PC-9 (cell line): ENCODE data around the gene IL2RA. TPM values are rescaled to one million over a fixed set of nuclear protein-coding genes. Genes with fewer than 3 reads are reported as not detected.

ENCODE experiments used
- BruUV-seq: library from RNA; stranded (reverse); fragments of 400-500 nt; replicated peaks from 2 replicates; lab custom pipeline; 2021; lab: Mats Ljungman, UMichigan
- CTCF ChIA-PET: fragments of 300-600 bp; sonication (Branson Sonifier 250); formaldehyde crosslinking; loops from one replicate; lab custom pipeline; 2022; ENCODE audit warnings: antibody characterized with exemption; lab: Charles Lee
- POLR2A ChIA-PET: fragments of 300-600 bp; sonication (Branson Sonifier 250); formaldehyde crosslinking; loops from one replicate; lab custom pipeline; 2022; ENCODE audit warnings: antibody characterized with exemption; ENCODE audit not compliant: unreplicated experiment; lab: Charles Lee
- DNase-seq, 2 experiments: peaks; one replicate each; pipeline versions ENCODE4 v3.0.0 to v3.0.0-alpha.2; 2015 to 2022; ENCODE audit warnings: mixed read lengths in 1 of 2
- H2AFZ ChIP-seq: fragments of 200-600 bp; sonication (generic); 2 replicates; pipeline ENCODE4 v1.8.1; 2017; ENCODE audit warnings: antibody characterized with exemption
- H3F3A ChIP-seq: fragments of 200-600 bp; sonication (generic); 2 replicates; pipeline ENCODE4 v1.8.1; 2017; ENCODE audit warnings: antibody characterized with exemption, mild to moderate bottlenecking, low read depth; ENCODE audit not compliant: insufficient read depth
- H3K27ac ChIP-seq: fragments of 200-600 bp; sonication (generic); 2 replicates; pipeline ENCODE4 v1.6.1; 2016; ENCODE audit warnings: mixed run types
- H3K27me3 ChIP-seq: fragments of 200-600 bp; sonication (generic); 2 replicates; pipeline ENCODE4 v1.6.1; 2016; ENCODE audit warnings: low read depth, mixed run types; ENCODE audit not compliant: insufficient read depth
- H3K36me3 ChIP-seq: fragments of 200-600 bp; sonication (generic); 2 replicates; pipeline ENCODE4 v1.6.1; 2016; ENCODE audit warnings: low read depth, mixed run types
- H3K4me1 ChIP-seq: fragments of 200-600 bp; sonication (generic); replicated peaks from 2 replicates; pipeline ENCODE4 v1.6.1; 2016; ENCODE audit warnings: mixed run types; ENCODE audit not compliant: insufficient read depth
- H3K4me2 ChIP-seq: fragments of 200-600 bp; sonication (generic); 2 replicates; pipeline ENCODE4 v1.6.1; 2017; ENCODE audit warnings: mixed run types
- H3K4me3 ChIP-seq: fragments of 200-600 bp; sonication (generic); 2 replicates; pipeline ENCODE4 v1.6.1; 2016; ENCODE audit warnings: mixed run types
- H3K79me2 ChIP-seq: fragments of 200-600 bp; sonication (generic); 2 replicates; pipeline ENCODE4 v1.6.1; 2017; ENCODE audit warnings: low read depth, mixed run types
- H3K9me2 ChIP-seq: fragments of 200-600 bp; sonication (generic); 2 replicates; pipeline ENCODE4 v1.8.1; 2017; ENCODE audit warnings: mild to moderate bottlenecking; ENCODE audit not compliant: insufficient read depth
- H3K9me3 ChIP-seq: fragments of 200-600 bp; sonication (generic); 2 replicates; pipeline ENCODE4 v1.8.1; 2016; ENCODE audit warnings: low read depth; ENCODE audit not compliant: insufficient read depth
- H4K20me1 ChIP-seq: fragments of 200-600 bp; sonication (generic); 2 replicates; pipeline ENCODE4 v1.8.1; 2017; ENCODE audit not compliant: insufficient read depth
- CTCF ChIP-seq: fragments of 200-600 bp; sonication (generic); conservative IDR thresholded peaks from 2 replicates; pipeline ENCODE4 v1.6.1; 2017; ENCODE audit warnings: mixed run types, antibody characterized with exemption, mild to moderate bottlenecking, moderate library complexity
- EZH2 ChIP-seq: fragments of 200-600 bp; sonication (generic); IDR thresholded peaks from 2 replicates; pipeline ENCODE4 v1.8.0; 2017; ENCODE audit warnings: antibody characterized with exemption, low read depth
- intact Hi-C: fragments of 100-400 bp; cut with micrococcal nuclease; formaldehyde crosslinking; loops from one replicate; pipeline ENCODE4 v1.10.0; 2022; ENCODE audit not compliant: unreplicated experiment
- total RNA-seq: library from RNA; stranded (reverse); gene quantifications from 2 replicates; pipeline ENCODE4 v1.2.3, GENCODE V29; 2021

IL2RA gene
- total RNA-seq, 1 experiment from 2014 or later, result not detected

DNA sequence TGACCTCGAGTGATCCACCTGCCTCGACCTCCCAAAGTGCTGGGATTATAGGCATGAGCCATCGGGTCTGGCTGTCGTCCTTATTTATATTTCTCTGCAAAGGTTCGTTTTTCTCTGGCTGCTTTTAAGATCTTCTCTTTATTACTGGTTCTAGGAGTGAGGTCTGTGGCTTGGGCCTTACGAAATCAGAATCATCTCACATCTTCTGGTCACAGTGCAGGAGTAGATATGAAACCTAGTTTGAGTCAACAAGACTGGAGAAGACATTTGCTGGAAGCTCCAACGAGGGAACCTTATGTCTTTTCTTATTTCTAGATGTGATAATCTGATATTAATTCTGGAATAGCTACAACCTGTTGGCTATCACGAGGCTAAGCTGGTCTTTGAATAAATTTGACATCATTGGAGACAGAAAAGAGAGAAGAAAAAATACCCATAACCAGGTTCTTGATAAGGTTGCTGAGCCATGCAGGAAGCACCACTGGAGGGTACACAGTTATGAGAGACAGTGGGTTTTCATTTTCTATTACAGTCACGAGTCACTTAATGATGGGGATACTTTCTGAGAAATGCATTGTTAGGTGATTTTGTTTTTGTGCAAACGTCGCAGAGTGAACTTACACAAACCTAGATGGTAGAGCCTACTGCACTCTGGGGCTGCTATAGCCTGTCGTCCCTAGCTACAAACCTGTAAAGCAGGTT, 59.2 kb downstream of the IL2RA start:
- no peaks in the 10 kb centered on the region for H3K9me3 ChIP-seq
- no peak overlapping the region for H3K27ac ChIP-seq
- DNase-seq, result no peak
- H2AFZ ChIP-seq, result no peak overlapping the region
- intact Hi-C loops, result no loop called here
- no peaks in the 10 kb centered on the region for H3K36me3 ChIP-seq
- H3K4me1 ChIP-seq, result no peaks in the 10 kb centered on the region
- no peak for TF ChIP-seq CTCF
- TF ChIP-seq EZH2, result no peak
- H3K4me3 ChIP-seq, result no peak overlapping the region
- no peaks in the 10 kb centered on the region for H3K79me2 ChIP-seq
- ChIA-PET POLR2A (no interaction called here), CTCF (interaction anchor here (0.6 kb wide), 1 partner anchor 249 kb away, joined by 6 read pairs; no protein-coding TSS in a partner anchor)
- no peak overlapping the region for H3K4me2 ChIP-seq
- no TSS peak for BruUV-seq
- H3F3A ChIP-seq, result no peaks in the 10 kb centered on the region
- H3K27me3 ChIP-seq, result no peaks in the 10 kb centered on the region
- no peaks in the 10 kb centered on the region for H4K20me1 ChIP-seq
- no peaks in the 10 kb centered on the region for H3K9me2 ChIP-seq

DNA sequence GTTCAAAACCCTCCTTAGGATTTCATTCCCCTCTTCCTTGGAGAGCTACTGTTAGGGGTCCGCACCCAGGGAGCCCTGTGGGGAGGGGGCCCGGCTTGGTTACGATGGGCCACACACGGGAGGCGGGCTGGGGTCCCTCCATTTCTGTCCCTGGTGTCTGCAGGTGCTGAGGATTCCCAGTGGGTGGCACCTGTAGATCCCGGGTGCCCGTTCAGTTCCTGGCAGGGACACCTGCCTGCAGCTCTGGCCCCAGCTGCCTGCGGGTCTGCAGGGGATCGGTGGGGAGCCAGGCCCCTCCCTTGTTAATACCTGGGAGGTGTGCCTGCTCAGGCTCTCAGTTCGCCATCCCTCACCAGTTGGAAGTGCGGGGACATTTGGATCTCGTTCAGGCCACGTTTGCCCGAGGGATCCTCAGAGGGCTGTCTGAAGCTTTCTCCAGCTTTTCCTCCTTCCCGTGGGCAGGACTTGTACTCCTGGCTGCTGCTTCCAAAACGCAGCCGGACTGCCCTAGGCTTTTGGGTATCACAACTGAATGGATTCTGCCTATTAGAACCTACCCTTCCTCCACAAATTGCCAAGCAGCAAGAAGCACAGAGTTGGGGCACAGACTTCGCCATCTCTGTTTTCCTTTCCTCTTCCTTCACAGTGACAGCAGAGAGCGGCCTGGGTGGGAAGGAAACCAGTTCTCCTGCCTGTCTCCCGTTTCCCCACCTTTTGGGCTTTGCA, 62.6 kb downstream of the IL2RA start:
- no peaks in the 10 kb centered on the region for H3K9me2 ChIP-seq
- no peaks in the 10 kb centered on the region for H3K79me2 ChIP-seq
- no TSS peak for BruUV-seq
- H3K4me2 ChIP-seq, result no peak overlapping the region; the same call in 1 of the 2 replicates
- DNase-seq, result no peak
- POLR2A ChIA-PET, result no interaction called here
- CTCF ChIA-PET, result no interaction called here
- H3K4me3 ChIP-seq, result no peak overlapping the region
- intact Hi-C loops, result no loop called here
- no peaks in the 10 kb centered on the region for H4K20me1 ChIP-seq
- H3K36me3 ChIP-seq, result no peaks in the 10 kb centered on the region
- H3K27me3 ChIP-seq, result no peaks in the 10 kb centered on the region
- H3F3A ChIP-seq, result no peaks in the 10 kb centered on the region
- TF ChIP-seq EZH2 (no peak), CTCF (no peak)
- H3K27ac ChIP-seq, result no peak overlapping the region
- no peaks in the 10 kb centered on the region for H3K9me3 ChIP-seq
- H2AFZ ChIP-seq, result no peak overlapping the region
- H3K4me1 ChIP-seq, result no peaks in the 10 kb centered on the region

GRCh38 chr10:5996696-5997095, 65.5 kb downstream of the IL2RA start:
- CTCF ChIA-PET, result no interaction called here

More at GRCh38 chr10:5996696-5997095, 65.5 kb downstream of the IL2RA start:
- no peak overlapping the region for H3K4me2 ChIP-seq
- no peaks in the 10 kb centered on the region for H3K36me3 ChIP-seq
- no peaks in the 10 kb centered on the region for H3K27me3 ChIP-seq
- H3K4me1 ChIP-seq, result no peaks in the 10 kb centered on the region
- H3F3A ChIP-seq, result no peaks in the 10 kb centered on the region
- no TSS peak for BruUV-seq
- no peak for TF ChIP-seq EZH2
- no peak for TF ChIP-seq CTCF
- H3K27ac ChIP-seq, result no peak overlapping the region
- H3K4me3 ChIP-seq, result no peak overlapping the region
- DNase-seq, result no peak
- no peaks in the 10 kb centered on the region for H3K9me2 ChIP-seq
- POLR2A ChIA-PET, result no interaction called here
- intact Hi-C loops, result no loop called here
- H2AFZ ChIP-seq, result no peak overlapping the region
- H4K20me1 ChIP-seq, result no peaks in the 10 kb centered on the region
- H3K79me2 ChIP-seq, result no peaks in the 10 kb centered on the region
- no peaks in the 10 kb centered on the region for H3K9me3 ChIP-seq
